ENCODE data around the gene UBN1. TPM values are rescaled to one million over a fixed set of nuclear protein-coding genes. Genes with fewer than 3 reads are reported as not detected.

UBN1 gene
- total RNA-seq, 1 experiment from 2014 or later: 33.3 TPM

- H3K36me3 Mint-ChIP-seq (ENCODE audit: insufficient read depth, unreplicated experiment): peaks cover 99% of the 10 kb centered on the region
- no peak overlapping the region for H3K4me3 Mint-ChIP-seq (ENCODE audit: unreplicated experiment)
- H3K9me3 Mint-ChIP-seq (ENCODE audit: unreplicated experiment): no peaks in the 10 kb centered on the region
- CTCF ChIA-PET: interaction anchor here (0.5 to 1.2 kb wide), 3 partner anchors 12 to 195 kb away, joined by 3 to 5 read pairs (median 3); no protein-coding TSS in a partner anchor
- DNase-seq (ENCODE audit: unreplicated experiment): no peak
- no peaks in the 10 kb centered on the region for H3K27me3 Mint-ChIP-seq (ENCODE audit: insufficient read depth, unreplicated experiment)
- TF ChIP-seq CTCF (IDR thresholded peaks at IDR 0.05; ENCODE audit: unreplicated experiment): no peak
- BruUV-seq (replicated peaks): no TSS peak
- no peaks in the 10 kb centered on the region for H3K4me1 Mint-ChIP-seq (ENCODE audit: insufficient read depth, unreplicated experiment)
- no peak overlapping the region for H3K27ac Mint-ChIP-seq (ENCODE audit: low read depth, unreplicated experiment)
- intact Hi-C loops (cut with micrococcal nuclease): no loop called here
- POLR2A ChIA-PET: interaction anchor here (0.6 to 1.0 kb wide), 2 partner anchors 43 to 1956 kb away, joined by 3 to 4 read pairs; no protein-coding TSS in a partner anchor
Observed at GRCh38 chr16:4811773-4812172, 35.5 kb upstream of the UBN1 start.

- H3K4me3 Mint-ChIP-seq (ENCODE audit: unreplicated experiment): no peak overlapping the region
- H3K36me3 Mint-ChIP-seq (ENCODE audit: insufficient read depth, unreplicated experiment): peaks cover 99% of the 10 kb centered on the region
- POLR2A ChIA-PET: interaction anchor here (0.7 kb wide), 1 partner anchor 102 kb away, joined by 5 read pairs; no protein-coding TSS in a partner anchor
- CTCF ChIA-PET: interaction anchor here (0.6 to 0.8 kb wide), 3 partner anchors 19 to 143 kb away, joined by 3 to 5 read pairs (median 3); no protein-coding TSS in a partner anchor
- BruUV-seq (replicated peaks): no TSS peak
- TF ChIP-seq CTCF (IDR thresholded peaks at IDR 0.05; ENCODE audit: unreplicated experiment): no peak
- no peaks in the 10 kb centered on the region for H3K27me3 Mint-ChIP-seq (ENCODE audit: insufficient read depth, unreplicated experiment)
- no peak overlapping the region for H3K27ac Mint-ChIP-seq (ENCODE audit: low read depth, unreplicated experiment)
- H3K9me3 Mint-ChIP-seq (ENCODE audit: unreplicated experiment): no peaks in the 10 kb centered on the region
- no peaks in the 10 kb centered on the region for H3K4me1 Mint-ChIP-seq (ENCODE audit: insufficient read depth, unreplicated experiment)
- DNase-seq (ENCODE audit: unreplicated experiment): no peak
- intact Hi-C loops (cut with micrococcal nuclease): no loop called here
Observed at GRCh38 chr16:4813251-4814003, 33.9 kb upstream of the UBN1 start.

GRCh38 chr16:4814046-4814445 is 33.2 kb upstream of the UBN1 start:
- no TSS peak for BruUV-seq (replicated peaks)
- H3K4me3 Mint-ChIP-seq (ENCODE audit: unreplicated experiment): no peak overlapping the region
- H3K36me3 Mint-ChIP-seq (ENCODE audit: insufficient read depth, unreplicated experiment): peaks cover 98% of the 10 kb centered on the region
- H3K9me3 Mint-ChIP-seq (ENCODE audit: unreplicated experiment): no peaks in the 10 kb centered on the region
- no peaks in the 10 kb centered on the region for H3K4me1 Mint-ChIP-seq (ENCODE audit: insufficient read depth, unreplicated experiment)
- no peak for DNase-seq (ENCODE audit: unreplicated experiment)
- CTCF ChIA-PET: interaction anchor here (0.6 to 0.8 kb wide), 3 partner anchors 20 to 142 kb away, joined by 3 to 5 read pairs (median 3); no protein-coding TSS in a partner anchor
- no peak for TF ChIP-seq CTCF (IDR thresholded peaks at IDR 0.05; ENCODE audit: unreplicated experiment)
- no peaks in the 10 kb centered on the region for H3K27me3 Mint-ChIP-seq (ENCODE audit: insufficient read depth, unreplicated experiment)
- H3K27ac Mint-ChIP-seq (ENCODE audit: low read depth, unreplicated experiment): no peak overlapping the region
- intact Hi-C loops (cut with micrococcal nuclease): no loop called here
- POLR2A ChIA-PET: no interaction called here

- no peak overlapping the region for H3K4me3 Mint-ChIP-seq (ENCODE audit: unreplicated experiment)
- CTCF ChIA-PET: interaction anchor here (0.6 kb wide), 1 partner anchor 20 kb away, joined by 3 read pairs; no protein-coding TSS in a partner anchor
Observed at GRCh38 chr16:4814542-4815173, 32.6 kb upstream of the UBN1 start.

More at GRCh38 chr16:4814542-4815173, 32.6 kb upstream of the UBN1 start:
- TF ChIP-seq CTCF (IDR thresholded peaks at IDR 0.05; ENCODE audit: unreplicated experiment): no peak
- POLR2A ChIA-PET: no interaction called here
- Mint-ChIP-seq H3K27me3 (ENCODE audit: insufficient read depth, unreplicated experiment) (no peaks in the 10 kb centered on the region), H3K27ac (ENCODE audit: low read depth, unreplicated experiment) (no peak overlapping the region), H3K36me3 (ENCODE audit: insufficient read depth, unreplicated experiment) (peaks cover 95% of the 10 kb centered on the region), H3K4me1 (ENCODE audit: insufficient read depth, unreplicated experiment) (no peaks in the 10 kb centered on the region), H3K9me3 (ENCODE audit: unreplicated experiment) (no peaks in the 10 kb centered on the region)
- intact Hi-C loops (cut with micrococcal nuclease): no loop called here
- DNase-seq (ENCODE audit: unreplicated experiment): no peak
- BruUV-seq (replicated peaks): no TSS peak

Data from MCF 10A (cell line).